ENCODE results near the gene TIGD4. TPM values are rescaled to one million over a fixed set of nuclear protein-coding genes. Genes with fewer than 3 reads are reported as not detected.

The TIGD4 gene
- total and polyA plus RNA-seq, 2 donors (not counting 1 experiment from before 2014, with no cell fraction given), result 0.04 to 0.59 TPM

GRCh38 chr4:152795891-152796290, 16.4 kb upstream of the TIGD4 start:
- TF ChIP-seq EZH2 (IDR thresholded peaks at IDR 0.05; ENCODE audit: borderline replicate concordance, insufficient read depth, low read depth, low read length, poor library complexity, severe bottlenecking), result no peak
- TF ChIP-seq, protein P1, sequence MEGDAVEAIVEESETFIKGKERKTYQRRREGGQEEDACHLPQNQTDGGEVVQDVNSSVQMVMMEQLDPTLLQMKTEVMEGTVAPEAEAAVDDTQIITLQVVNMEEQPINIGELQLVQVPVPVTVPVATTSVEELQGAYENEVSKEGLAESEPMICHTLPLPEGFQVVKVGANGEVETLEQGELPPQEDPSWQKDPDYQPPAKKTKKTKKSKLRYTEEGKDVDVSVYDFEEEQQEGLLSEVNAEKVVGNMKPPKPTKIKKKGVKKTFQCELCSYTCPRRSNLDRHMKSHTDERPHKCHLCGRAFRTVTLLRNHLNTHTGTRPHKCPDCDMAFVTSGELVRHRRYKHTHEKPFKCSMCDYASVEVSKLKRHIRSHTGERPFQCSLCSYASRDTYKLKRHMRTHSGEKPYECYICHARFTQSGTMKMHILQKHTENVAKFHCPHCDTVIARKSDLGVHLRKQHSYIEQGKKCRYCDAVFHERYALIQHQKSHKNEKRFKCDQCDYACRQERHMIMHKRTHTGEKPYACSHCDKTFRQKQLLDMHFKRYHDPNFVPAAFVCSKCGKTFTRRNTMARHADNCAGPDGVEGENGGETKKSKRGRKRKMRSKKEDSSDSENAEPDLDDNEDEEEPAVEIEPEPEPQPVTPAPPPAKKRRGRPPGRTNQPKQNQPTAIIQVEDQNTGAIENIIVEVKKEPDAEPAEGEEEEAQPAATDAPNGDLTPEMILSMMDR (IDR thresholded peaks at IDR 0.05), result no peak
- CTCF ChIA-PET, result no interaction called here
- POLR2A ChIA-PET, result no interaction called here
- no peak overlapping the region for H3K27ac ChIP-seq (ENCODE audit: low read length in 2 of 2)
- peaks cover 10% of the 10 kb centered on the region for H3K4me1 Mint-ChIP-seq
- no peak overlapping the region for H3K4me2 ChIP-seq (replicated peaks; ENCODE audit: low read depth, low read length, poor library complexity, severe bottlenecking)
- H3K9me3 ChIP-seq (ENCODE audit: control extremely low read depth in 1 of 3, control insufficient read depth in 2 of 3, insufficient read depth in 1 of 3, low read length in 2 of 3), result no peaks in the 10 kb centered on the region
- peaks cover 39% of the 10 kb centered on the region for H4K20me1 ChIP-seq (ENCODE audit: control insufficient read depth, insufficient read depth, low read length, poor library complexity, severe bottlenecking)
- ATAC-seq (ENCODE audit: low read depth), result no peak
- H3K4me1 ChIP-seq (ENCODE audit: control insufficient read depth in 2 of 2, insufficient read depth in 2 of 2, low read length in 2 of 2), result no peaks in the 10 kb centered on the region
- H3K27me3 ChIP-seq (replicated peaks in 1 of 4; ENCODE audit: control extremely low read depth in 1 of 4, control insufficient read depth in 3 of 4, insufficient read depth in 4 of 4, low read length in 3 of 4), result no peaks in the 10 kb centered on the region
- H3K4me3 ChIP-seq (ENCODE audit: control extremely low read depth in 1 of 5, extremely low read depth in 1 of 5, insufficient read depth in 1 of 5, low read depth in 2 of 5, low read length in 4 of 5), result no peak overlapping the region
- H3K4me3 Mint-ChIP-seq, result no peak overlapping the region
- no peak for DNase-seq
- H3K27me3 Mint-ChIP-seq, result no peaks in the 10 kb centered on the region
- H3K9ac ChIP-seq (ENCODE audit: low read length), result no peak overlapping the region
- H3K36me3 ChIP-seq (replicated peaks in 1 of 2; ENCODE audit: control extremely low read depth in 1 of 2, control insufficient read depth in 1 of 2, extremely low read depth in 1 of 2, insufficient read depth in 2 of 2, low read length in 1 of 2), result no peaks in the 10 kb centered on the region
- peaks cover 68% of the 10 kb centered on the region for H3K79me2 ChIP-seq (ENCODE audit: control insufficient read depth, insufficient read depth, low read length)
- no peaks in the 10 kb centered on the region for H3K9me3 Mint-ChIP-seq (ENCODE audit: insufficient read depth)
- intact Hi-C loops (cut with micrococcal nuclease), result no loop called here
- WGBS (ENCODE audit: insufficient coverage), result 93% methylated on average over 2 of the region's 3 CpGs
- H3K27ac Mint-ChIP-seq, result no peak overlapping the region
- H2AFZ ChIP-seq (ENCODE audit: insufficient read depth, low read depth, low read length, poor library complexity, severe bottlenecking), result no peak overlapping the region

- Histone ChIP-seq H3K27ac (ENCODE audit: low read length in 2 of 2) (peak overlapping the region; percentile 27 to 66), H3K4me3 (ENCODE audit: control extremely low read depth in 1 of 5, extremely low read depth in 1 of 5, insufficient read depth in 1 of 5, low read depth in 2 of 5, low read length in 4 of 5) (no peak overlapping the region), H3K9ac (ENCODE audit: low read length) (no peak overlapping the region), H3K79me2 (ENCODE audit: control insufficient read depth, insufficient read depth, low read length) (peaks cover 46% of the 10 kb centered on the region), H4K20me1 (ENCODE audit: control insufficient read depth, insufficient read depth, low read length, poor library complexity, severe bottlenecking) (no peaks in the 10 kb centered on the region), H3K4me2 (replicated peaks; ENCODE audit: low read depth, low read length, poor library complexity, severe bottlenecking) (peak overlapping the region; percentile 45), H3K27me3 (replicated peaks in 1 of 4; ENCODE audit: control extremely low read depth in 1 of 4, control insufficient read depth in 3 of 4, insufficient read depth in 4 of 4, low read length in 3 of 4) (no peaks in the 10 kb centered on the region), H3K4me1 (ENCODE audit: control insufficient read depth in 2 of 2, insufficient read depth in 2 of 2, low read length in 2 of 2) (peaks cover 18 to 29% of the 10 kb centered on the region in 2 donors), H3K9me3 (ENCODE audit: control extremely low read depth in 1 of 3, control insufficient read depth in 2 of 3, insufficient read depth in 1 of 3, low read length in 2 of 3) (no peaks in the 10 kb centered on the region), H2AFZ (ENCODE audit: insufficient read depth, low read depth, low read length, poor library complexity, severe bottlenecking) (peak overlapping the region; percentile 3), H3K36me3 (replicated peaks in 1 of 2; ENCODE audit: control extremely low read depth in 1 of 2, control insufficient read depth in 1 of 2, extremely low read depth in 1 of 2, insufficient read depth in 2 of 2, low read length in 1 of 2) (no peaks in the 10 kb centered on the region)
- Mint-ChIP-seq H3K9me3 (ENCODE audit: insufficient read depth) (no peaks in the 10 kb centered on the region), H3K27ac (peak overlapping the region; percentile 10), H3K4me3 (peak overlapping the region; percentile 42), H3K27me3 (no peaks in the 10 kb centered on the region), H3K4me1 (peaks cover 40% of the 10 kb centered on the region)
- DNase-seq (no peak), ATAC-seq (ENCODE audit: low read depth) (no peak)
- POLR2A ChIA-PET, result interaction anchor here (0.6 kb wide), 1 partner anchor 232 kb away, joined by 7 read pairs; no protein-coding TSS in a partner anchor
- TF ChIP-seq EZH2 (IDR thresholded peaks at IDR 0.05; ENCODE audit: borderline replicate concordance, insufficient read depth, low read depth, low read length, poor library complexity, severe bottlenecking), result no peak
- TF ChIP-seq, protein P1 (IDR thresholded peaks at IDR 0.05), result no peak
- CTCF ChIA-PET, result interaction anchor here (1.0 to 2.3 kb wide), 2 partner anchors 13 to 285 kb away, joined by 4 to 7 read pairs; no protein-coding TSS in a partner anchor
- intact Hi-C loops (cut with micrococcal nuclease), result loop anchor here (10.0 kb wide), 1 partner anchor 58 kb away; no protein-coding TSS in a partner anchor
- WGBS (ENCODE audit: insufficient coverage), result no CpG with 5 or more reads among the region's 1 CpG
Observed at GRCh38 chr4:152786627-152787026, 7.1 kb upstream of the TIGD4 start.

Data from B cell (primary cell).